Jurkat, Clone E6-1 (cell line): Measurements from ENCODE around the gene UPK3BL2.
"Not testable (repeated sequence)": the region's sequence is repeated elsewhere in the genome, so short reads cannot be mapped to it uniquely, and the experiment has no call there.

Experiments
- DNase-seq: peaks from one replicate; pipeline ENCODE4 v3.0.0-alpha.2; 2011; ENCODE audit warnings: low read depth, low spot score
- H3K4me3 ChIP-seq: 2 replicates; pipeline ENCODE4 v1.5.1; 2011; ENCODE audit warnings: mild to moderate bottlenecking, low read length, control low read depth, moderate library complexity

UPK3BL2 gene

DNA sequence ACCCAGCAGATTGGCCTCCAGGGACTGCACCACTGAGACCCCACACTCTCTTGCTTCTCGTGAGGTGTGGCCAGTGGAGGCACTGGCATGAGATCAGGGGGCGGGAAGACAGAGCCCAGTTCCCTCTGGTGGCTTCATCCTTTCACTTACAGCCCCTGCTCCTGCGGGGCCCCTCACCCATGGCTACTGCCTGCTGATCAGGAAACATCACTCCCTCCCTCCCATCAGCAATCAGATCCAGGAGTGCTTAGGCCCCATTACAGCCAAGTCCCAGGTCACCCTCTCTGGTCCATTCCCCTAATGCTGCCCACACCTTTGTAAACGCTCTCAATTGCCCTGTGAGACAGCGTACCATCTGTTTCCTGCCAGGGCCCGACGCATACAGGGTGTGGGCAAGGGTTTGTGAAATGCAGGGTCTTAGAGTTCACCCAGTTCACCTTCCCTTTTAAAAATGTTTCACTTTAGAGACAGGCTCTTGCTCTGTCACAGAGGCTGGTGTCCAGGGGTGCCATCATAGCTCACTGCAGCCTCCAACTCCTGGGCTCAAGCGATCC, 8.4 kb downstream of the UPK3BL2 start:
- DNase-seq, H3K4me3 ChIP-seq: not testable (repeated sequence)

DNA sequence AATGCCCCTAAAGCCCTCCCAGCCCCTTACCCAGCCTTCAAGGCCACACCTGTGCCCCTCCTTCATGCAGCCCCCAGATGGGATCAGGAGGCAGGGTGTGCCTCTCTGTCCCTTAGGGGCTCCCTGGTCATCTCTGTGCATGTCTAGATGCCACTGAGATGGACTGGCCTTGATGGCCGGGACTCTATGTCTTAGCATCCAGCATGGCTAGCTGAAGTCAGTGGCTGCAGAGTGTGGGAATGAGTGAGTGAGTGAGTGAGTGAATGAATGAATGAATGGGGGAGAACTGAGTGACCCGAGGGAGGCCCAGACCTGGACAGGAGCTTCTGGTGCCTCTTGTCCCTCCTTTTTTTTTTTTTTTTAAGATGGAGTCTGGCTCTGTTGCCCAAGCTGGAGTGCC, 11.4 kb downstream of the UPK3BL2 start:
- DNase-seq, H3K4me3 ChIP-seq: not testable (repeated sequence)

DNA sequence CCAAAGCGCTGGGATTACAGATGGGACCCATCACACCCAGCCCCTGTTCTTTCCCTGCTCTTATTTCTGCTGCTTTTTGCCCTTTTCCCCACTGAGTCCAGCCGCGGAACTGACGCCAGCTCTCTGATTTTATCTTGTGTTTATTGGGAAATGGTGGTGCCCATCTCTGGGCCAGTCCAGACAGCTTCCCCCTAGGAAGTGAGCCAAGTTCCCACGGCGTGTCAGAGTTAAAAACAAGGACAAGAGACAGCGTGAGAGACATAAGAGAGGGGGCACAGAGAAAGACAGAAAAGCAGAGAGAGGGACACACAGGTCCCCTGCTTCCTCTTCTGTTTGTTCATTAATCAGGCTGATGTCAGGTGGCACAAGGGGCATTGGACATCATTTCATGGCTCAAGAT, 11.9 kb downstream of the UPK3BL2 start:
- not testable (repeated sequence) for DNase-seq, H3K4me3 ChIP-seq

DNA sequence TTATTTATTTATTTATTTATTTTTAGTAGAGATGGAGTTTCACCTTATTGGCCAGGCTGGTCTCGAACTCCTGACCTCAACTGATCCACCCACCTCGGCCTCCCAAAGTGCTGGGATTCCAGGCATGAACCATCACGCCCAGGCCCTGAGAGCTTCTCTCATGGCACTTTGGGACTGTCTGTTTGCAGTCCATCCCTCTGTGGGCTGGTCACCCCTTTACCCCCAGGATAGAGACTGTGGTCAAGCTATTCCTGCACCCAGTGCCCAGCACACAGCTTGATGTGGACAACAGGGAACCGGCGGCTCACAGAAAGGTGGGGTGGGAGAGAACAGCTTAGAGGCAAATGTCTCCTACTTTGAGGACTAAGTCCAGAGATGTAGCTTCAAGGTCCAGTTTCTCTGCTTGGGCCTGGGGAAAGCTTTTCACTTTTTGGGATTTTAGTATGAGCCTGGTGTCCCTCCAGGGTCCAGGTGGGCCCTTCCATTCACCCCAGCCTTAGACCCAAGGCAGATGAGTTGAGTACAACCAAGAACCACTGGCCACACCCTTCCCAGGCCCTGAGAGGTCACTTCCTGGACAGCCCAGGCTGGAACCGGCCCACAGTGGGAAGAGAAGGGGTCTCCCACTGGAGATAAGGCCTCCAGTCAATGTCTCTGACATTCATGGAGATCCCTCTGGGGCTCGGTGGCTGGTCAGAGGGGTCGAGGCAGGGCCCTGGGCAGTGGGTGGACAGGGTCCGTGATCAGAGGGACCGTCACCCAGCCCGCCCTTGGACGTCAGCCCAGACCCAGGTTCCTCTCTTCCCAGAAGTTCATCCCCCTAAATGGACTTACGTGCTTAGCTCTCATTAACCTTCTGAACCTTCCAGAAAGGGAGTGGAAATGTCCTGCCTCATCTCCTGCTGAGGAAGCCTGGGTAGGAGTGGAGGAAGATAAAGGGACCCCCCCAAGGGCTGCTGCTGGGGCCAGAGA, 15.4 kb downstream of the UPK3BL2 start:
- H3K4me3 ChIP-seq, DNase-seq: not testable (repeated sequence)

DNA sequence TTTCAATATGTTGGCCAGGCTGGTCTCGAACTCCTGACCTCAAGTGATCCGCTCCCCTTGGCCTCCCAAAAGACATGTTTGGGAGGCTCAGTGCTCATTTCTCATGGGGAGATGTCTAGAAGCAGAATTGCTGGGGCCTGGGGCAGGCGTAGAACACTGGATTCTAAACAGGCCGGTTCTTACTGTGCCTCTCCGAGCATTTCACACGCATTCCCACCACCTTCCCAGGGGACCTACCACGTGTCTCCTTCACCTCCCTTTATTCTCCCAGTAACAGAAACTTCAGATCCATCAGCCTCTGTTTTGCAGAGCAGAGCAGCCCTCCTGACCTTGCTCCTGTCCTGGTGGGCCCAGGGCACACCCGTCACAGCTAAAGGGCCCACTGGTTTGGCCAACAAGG, 16.3 kb downstream of the UPK3BL2 start:
- H3K4me3 ChIP-seq, DNase-seq: not testable (repeated sequence)

DNA sequence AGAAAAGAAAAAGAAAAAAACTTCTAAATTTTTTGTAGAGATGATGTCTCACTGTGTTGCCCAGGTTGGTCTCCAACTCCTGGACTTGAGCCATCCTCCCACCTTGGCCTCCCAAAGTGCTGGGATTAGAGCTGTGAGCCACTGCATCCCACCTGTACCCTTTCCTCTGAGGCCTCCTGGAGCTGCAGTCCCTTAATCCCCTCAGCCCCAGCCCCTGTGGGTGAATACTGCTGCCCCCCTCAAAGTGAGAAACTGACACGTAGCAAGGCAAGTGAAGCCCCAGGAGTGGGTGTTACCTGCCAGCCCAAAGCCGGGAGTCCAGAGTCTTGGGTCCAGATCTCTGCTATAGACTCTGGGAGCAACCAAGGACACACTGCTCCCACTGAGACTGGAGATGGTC, 18.7 kb downstream of the UPK3BL2 start:
- DNase-seq, H3K4me3 ChIP-seq: not testable (repeated sequence)

DNA sequence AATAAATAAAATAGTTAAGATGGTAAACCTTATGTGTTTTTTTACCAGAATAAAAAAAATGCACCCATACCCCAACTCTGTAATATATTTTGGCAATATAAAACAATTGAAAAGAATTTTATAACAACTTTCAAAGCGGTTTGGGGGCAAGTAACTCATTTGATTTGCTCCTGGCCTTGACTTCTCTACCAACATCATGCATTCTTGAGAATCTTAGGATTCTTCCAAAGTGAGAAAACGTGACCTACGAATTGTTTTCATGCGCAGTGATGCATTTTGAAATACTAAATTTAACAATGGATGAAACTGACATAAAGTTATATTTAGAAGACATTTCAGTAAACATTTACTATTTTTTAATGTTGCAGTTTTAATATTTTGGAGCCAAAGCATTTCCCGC, 22.7 kb downstream of the UPK3BL2 start:
- DNase-seq, H3K4me3 ChIP-seq: not testable (repeated sequence)

DNA sequence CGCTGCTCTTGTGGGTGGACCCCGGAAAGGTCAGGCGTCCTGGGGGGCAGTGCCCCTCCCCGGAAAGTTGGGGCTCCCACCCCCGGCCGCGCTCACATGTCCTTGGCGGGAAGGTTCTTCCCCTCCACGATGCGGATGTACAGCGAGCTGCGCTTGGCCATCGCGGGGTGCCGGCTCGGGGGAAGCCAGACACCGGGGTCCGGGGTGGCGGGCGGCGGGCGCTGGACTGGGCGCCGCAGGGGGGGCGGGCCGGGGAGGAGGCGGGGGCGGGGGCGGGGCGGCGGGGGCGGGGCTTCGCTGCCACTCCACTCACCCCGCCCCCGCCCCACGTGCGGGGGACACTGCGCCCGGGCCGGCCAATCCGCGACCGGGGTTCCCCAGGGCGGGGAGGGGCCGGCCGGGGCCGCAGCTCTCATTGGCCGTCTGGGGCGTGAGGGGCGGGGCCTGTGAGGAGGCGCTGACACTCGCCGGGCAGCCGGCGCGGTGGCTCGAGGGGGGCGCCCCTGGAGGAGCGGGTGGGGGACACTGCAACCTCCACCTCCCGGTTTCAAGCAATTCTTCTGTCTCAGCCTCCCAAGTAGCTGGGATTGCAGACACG, 25.8 kb downstream of the UPK3BL2 start, which contains the start of gene RASA4B:
Gene RASA4B, minus strand, starts transcription at position 228 of the 598 bp plus-strand sequence. Its CDS starts 67 bp downstream, at position 161.
- DNase-seq, H3K4me3 ChIP-seq: not testable (repeated sequence)

DNA sequence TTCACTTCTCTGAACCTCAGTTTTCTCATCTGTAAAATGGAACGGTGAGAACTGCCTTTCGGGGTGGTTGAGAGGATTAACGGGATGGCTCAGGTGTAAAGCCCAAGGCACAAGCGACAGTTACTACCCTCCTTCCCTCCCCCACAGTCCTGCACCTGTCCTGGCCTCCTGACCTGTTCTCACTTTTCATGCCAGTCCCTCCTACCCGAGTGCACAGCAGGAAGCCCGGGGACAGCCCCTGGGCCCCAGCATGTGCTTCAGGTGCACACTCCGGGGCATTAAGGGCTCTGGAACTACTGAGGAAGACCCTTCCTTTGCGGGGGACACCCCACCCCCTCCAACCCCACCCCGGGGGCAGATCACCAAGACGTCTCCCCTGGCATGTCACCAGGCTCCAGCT, 26.5 kb downstream of the UPK3BL2 start:
- not testable (repeated sequence) for H3K4me3 ChIP-seq, DNase-seq

DNA sequence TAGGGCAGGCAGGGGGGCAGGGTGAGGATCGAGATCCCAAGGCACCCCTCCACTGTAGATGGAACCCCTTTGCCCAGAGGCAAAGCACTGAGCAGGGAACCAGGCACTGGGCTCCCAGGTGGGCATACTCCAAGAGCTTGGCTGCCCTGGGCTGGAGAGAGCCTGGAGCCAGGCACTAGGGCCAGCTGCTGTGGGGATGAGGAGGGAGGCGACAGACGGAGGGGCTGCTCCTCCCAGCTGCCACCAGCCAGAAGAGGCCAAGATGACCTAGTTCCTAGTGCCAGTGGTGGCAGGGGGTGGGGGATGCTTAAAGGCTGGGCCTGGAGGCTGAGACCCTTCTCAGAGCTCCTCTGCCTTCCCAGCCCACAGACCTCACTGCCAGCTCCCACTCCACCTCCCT, 27.6 kb downstream of the UPK3BL2 start:
- not testable (repeated sequence) for H3K4me3 ChIP-seq, DNase-seq

DNA sequence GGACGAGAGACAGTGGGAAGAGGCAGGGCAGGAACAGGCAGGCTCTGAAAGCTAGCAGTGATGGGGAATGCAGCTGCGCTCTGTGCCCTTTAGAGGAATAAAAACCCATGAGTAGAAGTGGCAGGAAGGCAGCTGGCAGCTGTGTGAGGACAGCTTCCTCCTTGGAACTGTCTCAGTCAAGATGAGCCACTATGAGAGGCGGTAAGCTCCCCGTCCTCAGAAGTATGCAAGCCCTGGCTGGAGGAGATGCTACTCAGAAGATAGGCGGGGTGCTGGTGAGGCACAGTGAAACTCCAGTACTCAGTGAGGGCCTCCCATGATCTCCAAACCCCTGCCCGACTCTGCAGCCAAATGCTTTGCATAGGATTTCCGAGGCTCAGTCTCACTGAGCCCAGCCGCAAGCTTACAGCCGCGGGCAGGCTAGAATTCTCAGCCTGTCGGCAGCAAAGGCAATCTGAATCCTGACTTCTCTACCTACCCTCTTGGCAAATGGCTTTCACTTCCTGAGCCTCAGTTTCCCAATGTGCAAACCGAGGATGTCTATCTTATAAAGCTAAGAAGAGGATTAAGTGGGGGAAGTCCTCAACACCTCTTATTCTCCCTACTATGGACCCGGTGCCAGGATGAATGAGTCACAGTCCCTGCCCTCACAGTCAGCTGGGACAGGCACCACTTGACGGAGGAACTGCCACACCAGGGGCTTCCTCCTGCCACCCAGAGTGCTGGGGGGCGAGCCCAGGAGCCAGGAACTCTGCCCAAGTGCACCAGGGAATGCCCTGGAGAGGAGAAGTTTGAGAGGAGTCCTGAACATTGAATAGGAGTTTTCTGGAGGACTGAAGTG, 28.4 kb downstream of the UPK3BL2 start:
- not testable (repeated sequence) for H3K4me3 ChIP-seq, DNase-seq

DNA sequence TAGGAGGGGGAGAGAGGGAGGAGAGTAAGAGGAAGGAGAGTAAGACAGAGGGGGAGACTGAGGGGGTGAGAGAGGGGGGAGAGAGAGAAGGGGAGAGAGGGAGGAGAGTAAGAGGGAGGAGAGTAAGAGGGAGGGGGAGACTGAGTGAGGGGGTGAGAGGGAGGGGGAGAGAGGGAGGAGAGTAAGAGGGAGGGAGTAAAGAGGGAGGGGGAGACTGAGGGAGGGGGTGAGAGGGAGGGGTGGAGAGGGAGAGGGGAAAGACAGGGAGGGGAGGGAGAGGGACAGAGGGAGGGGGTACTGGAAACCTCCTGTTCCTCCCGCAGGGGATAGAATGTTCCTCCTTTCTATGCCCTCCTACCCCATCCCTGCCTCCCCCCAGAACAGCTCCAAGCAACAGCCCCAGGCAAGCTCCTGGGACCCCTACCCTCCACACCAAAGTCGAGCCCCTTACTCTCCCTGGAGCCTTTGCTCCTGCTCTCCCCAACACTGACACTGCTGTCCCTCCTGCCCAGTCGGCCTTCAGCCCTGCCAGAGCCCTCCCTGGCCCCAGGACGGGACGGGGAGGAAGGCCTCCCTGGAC, 30.8 kb downstream of the UPK3BL2 start:
- peak; percentile 81 for DNase-seq
- not testable (repeated sequence) for H3K4me3 ChIP-seq

DNA sequence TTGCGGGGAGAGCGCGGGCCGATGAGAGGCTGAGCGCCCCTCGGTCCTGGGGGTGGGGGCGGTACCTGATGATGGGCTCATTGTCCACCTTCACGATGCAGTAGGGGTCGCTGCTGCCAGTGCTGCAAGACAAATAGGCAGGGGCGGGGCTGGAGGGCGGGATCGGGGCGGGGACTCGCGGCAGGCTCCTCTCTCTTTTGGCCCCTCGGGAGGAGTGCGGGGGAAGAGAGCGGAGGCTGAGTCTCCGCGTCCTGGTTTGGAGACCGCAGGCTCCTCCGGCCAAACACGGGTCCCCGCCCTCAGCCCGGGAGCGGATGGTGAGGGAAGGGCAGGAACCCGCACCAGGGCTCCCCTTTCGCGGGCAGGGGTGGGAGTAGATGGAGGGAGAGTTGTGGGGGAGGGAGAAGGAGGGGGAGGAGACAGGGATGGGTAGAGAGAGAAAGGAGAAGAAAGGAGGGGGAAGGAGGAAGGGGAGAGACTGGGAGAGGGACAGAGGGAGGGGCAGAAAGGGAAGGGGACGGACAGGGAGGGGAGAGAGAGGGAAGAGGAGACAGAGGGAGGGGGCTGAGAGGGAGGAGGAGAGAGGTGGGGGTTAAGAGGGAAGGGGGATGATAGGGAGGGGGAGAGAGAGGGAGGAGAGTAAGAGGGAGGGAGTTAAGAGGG, 31.5 kb downstream of the UPK3BL2 start:
- DNase-seq, H3K4me3 ChIP-seq: not testable (repeated sequence)

DNA sequence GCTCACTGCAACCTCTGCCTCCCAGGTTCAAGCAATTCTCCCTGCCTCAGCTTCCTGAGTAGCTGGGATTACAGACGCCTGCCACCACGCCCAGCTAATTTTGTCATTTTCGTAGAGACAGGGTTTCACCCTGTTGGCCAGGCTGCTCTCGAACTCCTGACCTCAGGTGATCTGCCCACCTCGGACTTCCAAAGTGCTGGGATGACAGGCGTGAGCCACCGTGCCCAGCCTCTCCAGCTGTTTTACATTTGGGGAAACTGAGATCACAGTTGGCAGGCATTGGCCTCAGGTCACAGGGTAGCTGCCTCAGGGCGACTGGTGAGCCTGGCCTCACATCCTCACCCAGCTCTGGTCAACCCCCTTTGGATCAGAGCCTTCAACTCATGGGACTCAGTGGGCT, 32.9 kb downstream of the UPK3BL2 start:
- not testable (repeated sequence) for DNase-seq, H3K4me3 ChIP-seq

DNA sequence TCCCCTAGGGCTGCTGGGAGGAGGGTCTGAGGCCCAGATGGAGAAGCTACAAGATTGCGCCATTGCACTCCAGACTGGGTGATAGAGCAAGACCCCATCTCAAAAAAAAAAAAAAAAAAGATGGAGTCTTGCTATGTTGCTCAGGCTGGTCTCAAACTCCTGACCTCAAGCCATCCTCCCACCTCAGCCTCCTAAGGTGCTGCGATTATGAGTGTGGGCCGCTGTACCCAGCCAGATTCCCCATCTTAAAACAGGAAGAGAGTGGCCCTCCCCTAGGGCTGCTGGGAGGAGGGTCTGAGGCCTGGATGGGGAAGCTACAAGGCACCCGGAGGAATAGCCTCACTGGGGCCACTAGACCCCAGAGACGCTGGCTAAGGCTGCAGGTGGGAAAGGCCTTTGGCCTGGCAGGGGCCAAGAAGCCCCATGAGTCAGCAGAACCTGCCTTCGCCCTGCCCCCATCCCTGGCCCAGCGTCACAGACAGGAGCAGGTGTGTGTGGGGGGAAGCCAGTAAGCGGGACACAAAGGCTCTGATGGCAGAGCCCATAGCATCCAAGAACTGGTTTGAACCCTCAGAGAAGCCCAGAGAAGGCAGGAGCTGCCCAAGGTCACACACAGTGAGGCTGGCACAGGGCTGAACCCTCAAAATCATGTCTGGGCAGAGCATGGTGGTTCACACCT, 35.9 kb downstream of the UPK3BL2 start:
- DNase-seq, H3K4me3 ChIP-seq: not testable (repeated sequence)

DNA sequence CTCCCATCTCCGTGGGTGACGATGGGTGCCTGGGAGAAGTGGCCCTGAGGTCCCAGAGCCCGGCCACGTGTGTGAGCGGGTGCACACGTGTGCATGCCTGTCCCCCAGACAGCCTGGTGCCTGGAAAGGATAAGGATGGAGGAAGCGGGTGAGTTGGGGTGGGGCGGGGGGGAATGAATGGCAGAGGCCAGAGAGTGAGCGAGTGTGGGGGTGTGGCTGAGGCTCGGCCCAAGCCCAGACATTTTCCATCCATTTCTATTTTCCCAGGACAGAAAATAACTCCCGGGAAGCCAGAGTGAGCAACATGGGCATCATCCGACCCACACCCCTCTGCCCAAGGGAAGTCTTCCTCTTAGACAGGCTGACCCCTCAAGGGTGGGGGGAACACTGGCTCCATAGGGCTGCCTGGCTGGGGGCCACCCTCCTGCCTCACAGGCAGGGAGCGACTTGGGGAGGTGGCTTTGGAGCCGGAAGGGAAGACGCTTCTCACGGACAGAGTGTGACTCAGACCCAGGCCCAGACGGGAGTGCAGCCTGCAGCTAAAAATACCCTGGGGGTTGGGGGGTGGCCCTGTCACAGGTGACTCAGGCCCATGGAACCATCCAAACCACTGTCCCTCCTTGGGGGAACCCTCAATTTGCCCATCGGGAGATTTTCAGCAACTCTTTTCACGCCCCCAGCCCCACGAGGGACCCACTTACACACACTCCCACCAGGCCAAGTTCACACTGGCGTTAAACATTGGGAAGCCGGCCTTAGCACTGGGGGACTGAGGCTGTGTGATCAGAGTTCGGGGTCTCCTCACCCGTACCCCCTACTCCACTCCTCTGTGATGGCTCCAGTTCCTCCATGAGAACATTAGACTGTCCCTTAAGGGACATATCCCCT, 38.0 kb downstream of the UPK3BL2 start:
- DNase-seq, H3K4me3 ChIP-seq: not testable (repeated sequence)

DNA sequence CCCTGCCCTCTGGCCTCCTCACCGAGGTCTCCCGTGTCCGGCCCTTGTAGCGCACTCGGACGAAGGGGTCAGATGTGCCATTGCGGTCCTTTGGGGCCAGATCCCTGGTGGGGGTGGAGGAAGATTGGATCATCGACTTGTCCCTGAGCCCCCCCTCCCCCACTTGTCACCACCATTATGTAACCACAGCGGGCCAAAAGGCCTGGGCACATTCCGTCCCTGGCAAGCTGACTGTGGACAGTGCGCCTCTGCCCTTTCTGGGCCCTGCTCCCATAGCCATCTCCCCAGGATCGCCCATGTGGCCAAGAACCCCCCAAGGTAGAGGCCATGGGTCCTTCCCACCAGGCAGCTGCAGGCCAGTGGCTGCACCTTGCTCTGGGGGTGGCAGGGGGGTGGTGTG, 40.4 kb downstream of the UPK3BL2 start:
- H3K4me3 ChIP-seq, DNase-seq: not testable (repeated sequence)
